H4 (cell line): ENCODE measurements around the gene LPP. TPM values are rescaled to one million over a fixed set of nuclear protein-coding genes. Genes with fewer than 3 reads are reported as not detected.

Experiments used
- DNase-seq: peaks from one replicate; pipeline ENCODE4 v3.0.0-alpha.2; 2015; ENCODE audit warnings: low spot score
- total RNA-seq: library from RNA; depleted of rRNA; stranded (reverse); fragments of >200 nt; shearing (Covaris generic); gene quantifications from 2 replicates; pipeline ENCODE4 v1.2.3, GENCODE V29; 2014

LPP gene
- total RNA-seq, 1 experiment from 2014 or later, result 28.3 TPM

DNA sequence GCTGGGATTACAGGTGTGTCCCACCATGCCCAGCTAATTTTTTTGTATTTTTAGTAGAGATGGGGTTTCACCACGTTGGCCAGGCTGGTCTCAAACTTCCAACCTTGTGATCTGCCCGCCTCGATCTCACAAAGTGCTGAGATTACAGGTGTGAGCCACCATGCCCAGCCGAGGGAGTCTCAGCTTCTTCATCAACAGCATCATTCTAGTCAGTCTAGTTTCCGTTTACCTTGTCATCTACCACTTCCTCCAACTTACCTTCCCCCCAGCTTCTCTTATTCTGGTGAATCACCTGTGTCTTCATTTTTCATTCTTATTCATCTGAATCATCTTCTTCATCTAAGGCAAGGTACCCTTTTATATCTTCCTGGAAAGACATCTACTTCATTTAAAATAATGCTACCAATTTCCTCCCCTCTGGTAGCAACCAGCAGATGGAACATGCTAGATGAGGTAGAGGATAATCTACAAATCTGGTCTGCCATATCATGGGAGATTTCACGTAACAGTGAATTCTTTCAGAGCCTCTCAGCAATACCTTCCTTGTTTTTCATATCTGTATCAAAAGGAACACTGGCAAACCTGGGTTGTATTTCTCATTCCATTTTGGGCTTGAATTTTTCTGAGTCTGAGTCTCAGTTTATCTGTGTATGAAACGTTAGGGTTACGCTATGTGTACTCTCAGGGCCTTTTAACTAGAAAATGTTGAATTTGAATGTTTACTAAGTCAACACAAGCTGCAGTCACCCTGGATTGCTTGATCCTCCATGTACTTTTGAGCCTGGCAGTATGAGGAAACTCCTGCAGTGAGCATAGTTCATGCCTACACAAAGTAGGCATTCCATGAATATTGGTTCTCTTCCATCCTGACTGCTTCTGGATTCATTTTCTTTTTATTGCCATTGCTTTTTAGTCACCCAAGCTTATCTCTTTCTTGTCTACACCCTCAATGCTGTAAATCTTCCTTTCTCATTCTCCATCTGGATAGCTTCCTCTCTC is 16.8 kb downstream of the LPP start:
- no peak for DNase-seq

DNA sequence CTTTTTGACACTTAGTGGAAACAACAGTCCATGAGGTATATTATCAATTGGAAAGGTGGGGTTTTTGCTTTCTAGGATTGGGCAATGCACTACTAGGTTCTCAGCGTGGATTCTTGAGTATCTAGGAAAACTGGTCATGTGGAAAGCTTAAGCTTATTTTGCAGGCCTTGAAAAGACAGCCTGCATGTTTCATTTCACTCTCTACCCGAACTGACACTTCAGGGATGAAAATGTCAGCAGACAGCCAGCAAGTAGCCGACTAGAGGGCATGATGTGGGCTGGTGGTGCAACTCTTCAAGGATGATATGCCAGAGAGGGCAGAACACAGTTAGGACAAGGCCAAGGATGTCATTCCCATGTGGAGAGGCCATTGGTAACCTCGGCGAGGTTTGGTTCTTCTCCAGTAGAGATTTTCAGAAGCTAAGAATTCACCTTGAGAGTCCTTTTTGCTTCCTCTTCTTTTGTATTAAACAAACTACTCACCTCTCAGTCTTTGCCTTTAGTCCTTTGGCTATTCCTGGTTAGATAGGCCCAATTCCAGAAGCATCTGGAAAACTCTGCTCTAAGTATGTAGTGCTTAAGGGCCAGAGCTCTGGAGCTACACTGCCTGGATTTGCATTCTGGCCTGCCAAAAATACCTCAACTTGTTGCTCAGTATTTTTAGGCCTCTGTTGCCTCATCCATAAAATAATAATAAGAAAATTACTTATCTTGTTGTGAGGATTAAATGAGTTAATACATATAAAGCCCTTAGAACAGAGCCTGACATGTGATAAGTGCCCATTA is 17.9 kb downstream of the LPP start:
- no peak for DNase-seq

DNA sequence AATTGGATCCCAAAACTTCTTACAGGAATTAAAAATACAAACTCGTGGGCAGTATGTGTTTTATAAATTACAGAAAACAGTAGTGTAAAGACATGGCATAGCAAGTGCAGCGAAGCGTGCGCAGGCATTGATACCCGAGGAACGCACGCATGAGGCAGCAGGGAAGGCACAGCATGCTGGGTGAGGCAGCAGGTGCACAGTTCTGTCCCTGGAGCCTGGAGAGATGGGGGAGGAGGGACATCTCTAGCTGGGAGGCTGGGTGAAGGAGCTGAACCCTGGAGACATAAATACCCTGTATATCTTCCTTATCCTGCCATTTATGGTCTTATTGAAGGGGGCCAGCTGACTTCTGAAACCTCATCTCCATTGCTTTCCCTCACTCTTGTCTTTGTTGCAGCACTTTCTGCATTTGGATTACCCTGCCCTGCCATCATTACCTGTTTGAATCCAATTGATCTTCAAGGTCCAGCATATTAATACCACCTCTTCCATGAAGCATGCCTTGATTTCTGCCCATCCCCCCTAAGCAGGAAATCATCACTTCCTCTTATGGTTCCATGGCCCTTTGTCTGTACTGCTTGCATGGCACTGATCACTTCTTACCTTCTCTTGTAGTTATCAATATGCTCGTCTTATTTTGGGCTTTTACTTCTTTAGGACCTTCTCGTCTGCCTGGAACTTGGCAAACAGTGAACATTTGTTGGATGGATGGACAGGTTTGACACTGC is 20.5 kb downstream of the LPP start:
- no peak for DNase-seq

DNA sequence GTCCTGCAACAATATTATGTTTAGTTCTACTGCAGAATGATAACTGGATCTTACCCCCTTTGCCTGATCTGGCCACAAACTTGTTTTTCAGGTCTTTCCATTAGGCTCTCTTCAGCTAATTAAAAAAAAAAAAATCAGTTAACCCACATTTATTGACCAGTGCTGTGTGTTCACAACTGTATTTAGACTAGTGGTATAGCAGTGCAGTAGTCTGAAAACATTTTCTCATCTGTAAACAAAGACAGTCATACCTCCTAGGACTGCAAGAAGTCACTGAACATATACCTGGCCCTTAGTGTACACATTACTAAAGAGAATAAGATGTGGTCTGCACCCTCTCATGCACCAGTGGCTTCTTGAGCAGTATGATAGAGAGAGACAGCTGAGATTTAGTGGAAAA is 22.5 kb downstream of the LPP start:
- no peak for DNase-seq

DNA sequence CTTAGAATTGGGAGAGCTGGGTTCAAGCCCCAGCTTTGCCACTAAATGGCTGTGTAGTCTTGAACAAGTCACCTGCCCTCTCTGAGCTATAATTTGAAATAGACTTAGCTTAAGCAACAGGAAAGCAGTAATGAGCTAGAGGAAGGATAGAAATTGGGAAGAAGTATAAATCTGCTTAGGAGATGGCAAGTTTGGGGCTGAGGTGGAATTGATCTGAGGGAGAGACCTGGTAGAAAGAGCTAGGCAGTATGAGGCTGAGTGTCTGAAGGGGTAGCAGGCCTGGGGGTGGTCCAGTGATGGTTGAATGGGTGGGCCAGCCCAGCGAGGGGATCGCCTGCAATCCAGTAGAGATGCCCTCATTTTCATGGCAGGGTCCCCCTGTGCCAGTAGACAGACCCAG is 22.9 kb downstream of the LPP start:
- no peak for DNase-seq

DNA sequence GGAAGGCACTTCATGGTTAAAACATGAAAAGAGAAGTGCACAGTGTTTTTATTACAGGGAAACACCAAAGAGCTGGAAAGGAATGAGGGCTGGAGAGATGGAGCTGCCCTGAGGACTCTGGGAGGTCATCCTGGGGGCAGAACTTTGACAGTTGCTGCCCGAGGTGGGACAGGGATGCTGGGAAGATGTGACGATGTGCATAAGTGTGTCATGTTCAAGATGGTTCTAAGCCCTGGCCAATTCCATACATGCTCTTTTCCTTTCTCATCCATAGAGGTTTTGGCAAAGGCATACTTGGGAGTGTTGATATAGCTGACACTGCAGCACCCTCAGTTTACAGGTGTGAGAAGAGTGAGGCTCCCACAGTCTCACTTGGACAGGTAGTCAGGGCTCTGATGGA is 23.8 kb downstream of the LPP start:
- DNase-seq, result no peak

DNA sequence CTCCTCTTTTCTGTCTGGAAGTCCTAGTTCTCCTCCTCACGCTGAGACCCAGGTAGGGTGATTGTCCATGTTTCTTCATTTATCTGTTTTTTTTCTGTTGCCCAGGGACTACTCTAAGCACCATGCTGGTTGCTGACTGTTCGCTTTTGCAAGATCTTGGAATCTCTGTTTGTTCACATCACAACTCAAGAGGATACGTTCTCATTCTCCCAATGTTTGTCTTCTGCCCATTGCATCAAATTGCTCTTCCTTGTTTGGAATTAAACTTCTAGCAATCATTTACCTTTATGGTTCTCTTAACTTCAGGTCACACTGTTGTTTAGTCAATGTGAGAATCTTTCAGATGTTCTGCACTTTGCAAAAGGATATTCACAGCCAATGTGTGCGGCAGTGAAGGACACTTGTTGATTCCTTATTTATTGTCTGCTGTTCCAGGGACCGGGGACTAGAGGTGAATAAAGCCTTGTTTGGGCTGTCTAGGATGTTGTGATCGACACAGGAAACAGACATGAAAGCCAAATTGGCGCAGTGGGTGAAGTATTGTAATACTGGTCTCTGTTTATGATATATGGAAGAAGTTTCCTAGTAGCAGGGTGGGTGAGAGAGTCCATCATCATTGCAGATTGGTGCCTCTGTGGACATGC is 24.5 kb downstream of the LPP start:
- no peak for DNase-seq

DNA sequence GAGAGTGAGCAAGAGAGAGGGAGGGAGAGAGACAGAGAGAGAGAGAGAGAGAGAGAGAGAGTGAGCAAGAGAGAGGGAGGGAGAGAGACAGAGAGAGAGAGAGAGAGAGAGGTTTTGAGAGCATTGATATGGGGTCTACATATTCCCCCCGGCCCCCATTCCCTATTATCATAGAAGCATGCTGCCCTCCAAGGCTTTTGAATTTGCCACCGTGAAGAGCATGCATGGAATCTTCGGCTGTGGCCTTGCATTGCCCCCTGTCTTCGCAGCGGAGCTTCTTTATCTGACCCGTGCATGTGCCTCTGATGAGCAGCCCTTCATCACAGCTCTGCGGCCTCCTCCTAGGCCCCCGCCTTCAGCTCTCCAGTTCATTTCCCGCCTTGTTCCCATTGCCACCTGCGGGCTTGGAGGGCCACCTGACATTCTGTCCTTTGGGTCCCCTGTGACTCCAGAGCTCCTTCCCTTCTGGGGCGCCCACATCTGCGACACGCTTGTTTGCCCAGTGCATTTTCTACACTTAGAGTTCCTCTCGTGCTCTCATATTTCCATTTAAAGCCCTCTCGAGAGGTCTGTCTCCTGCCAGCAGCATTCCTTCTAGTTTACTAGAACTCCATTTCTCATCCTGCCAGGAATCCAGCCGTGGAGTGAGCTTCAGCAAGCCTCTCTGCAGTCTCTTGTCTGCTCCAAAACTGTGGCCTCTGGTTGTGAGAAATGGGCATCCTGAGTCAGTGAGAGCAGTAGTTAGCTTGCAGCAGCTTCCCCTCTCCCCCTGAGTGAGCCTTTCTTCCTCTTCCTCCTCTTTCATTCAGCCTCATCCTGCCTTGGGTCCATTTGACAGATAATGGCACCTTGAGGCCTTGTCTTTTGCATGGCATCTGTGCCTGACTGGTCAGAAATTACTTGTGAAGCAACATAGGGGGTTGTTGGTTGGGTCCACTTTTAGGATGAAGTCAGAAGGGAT is 25.3 kb downstream of the LPP start:
- no peak for DNase-seq

DNA sequence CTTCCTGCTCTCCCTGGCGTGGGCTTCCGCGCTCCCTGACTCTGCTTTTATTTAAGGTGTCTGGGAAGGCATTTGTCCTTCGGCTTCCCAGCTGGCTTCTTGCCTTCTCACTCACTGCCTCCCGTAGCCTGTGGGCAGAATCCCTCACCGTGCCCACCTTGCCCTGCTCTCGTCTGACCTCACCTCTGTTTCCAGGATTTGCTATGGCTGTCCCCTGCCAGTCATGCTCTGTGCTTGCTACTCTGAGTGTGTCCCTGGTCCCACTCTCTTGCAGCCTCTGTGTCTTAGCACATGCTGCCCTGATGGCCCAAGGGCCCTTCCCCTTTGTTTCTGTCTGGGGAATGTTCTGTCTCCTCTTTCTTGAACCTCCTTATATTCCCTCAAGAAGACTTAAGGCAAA is 26.2 kb downstream of the LPP start:
- DNase-seq, result no peak

DNA sequence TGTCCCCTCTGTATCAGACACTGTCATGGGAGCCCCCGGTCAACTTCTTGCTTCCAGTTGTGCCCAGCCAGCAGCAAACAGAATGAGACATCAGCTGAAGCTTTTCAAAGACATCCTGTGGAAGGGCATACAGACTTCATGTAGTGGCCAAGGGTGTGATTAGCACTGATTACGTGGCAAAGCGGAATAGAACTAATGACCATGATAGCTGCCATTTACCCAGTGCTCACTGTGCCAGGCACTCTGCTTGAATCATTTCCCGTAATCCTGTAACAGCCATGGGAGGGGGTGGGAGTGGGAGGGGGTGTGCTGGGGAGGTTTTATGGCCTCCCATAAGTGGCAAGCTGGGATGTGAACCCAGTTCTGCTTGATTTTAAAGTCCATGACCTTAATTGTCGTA is 29.5 kb downstream of the LPP start:
- DNase-seq, result no peak

DNA sequence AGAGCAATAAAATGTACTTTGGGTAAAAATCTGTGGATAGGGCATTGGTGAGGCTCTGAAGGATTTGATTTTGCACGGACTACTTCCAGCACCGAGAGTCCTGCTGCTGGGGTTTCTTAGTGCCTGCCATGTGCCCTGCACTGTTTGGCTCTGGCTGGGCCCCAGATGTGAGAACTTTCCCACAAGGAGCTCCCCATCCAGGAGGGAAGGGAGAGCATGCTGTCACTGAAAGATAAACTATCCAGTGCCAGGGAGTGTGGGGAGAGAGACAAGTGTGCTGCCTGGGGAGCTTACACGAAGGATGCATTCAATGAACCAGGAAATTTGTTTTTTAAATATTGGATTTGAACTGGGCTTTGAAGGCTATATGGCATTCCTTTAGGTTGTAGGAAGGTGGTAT is 30.2 kb downstream of the LPP start:
- no peak for DNase-seq

DNA sequence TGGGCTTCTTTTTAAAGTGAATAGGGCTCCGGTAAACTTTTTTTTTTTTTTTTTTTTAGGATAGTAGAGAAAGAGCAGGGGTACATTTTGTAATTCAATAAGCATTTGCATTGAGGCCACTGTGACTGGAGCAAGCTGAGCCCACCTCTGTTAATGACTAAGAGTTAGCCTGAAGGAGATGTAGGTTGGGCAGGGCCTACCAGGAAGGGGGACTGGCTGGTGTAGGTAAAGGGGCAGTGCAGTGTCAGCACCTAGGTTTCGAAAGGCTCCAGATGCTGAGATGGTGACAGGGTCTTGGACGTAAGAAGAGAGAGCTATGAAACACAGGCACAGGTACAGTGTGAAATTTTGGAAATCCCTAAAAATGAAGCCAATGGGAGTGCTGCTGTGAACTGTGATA is 30.7 kb downstream of the LPP start:
- no peak for DNase-seq

DNA sequence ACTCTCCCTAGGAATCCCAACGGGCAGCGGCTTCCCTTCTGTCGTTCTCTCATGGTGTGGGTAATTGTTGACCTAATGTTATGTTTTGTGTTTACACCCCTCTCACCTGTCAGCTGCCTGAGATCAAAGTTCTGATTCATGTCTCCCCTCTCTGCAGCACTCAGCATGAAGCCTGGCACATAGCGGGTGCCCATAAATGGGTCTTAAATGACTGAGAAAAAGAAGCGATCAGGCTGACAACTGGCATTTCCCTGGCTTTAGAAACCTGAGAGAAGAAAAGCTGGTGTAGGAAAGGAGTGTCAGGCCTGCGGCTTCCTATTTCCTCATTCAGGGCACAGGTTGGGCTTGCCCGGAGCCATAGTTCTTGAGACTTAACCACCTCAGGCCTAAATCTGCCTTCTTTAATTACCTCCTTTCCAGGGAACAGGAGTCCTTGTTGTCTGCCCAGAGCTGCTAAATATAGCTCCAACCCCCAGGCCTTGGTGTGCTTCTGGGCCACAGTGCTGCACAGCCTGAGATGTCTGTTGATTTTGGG is 31.8 kb downstream of the LPP start:
- DNase-seq, result peak; percentile 33

DNA sequence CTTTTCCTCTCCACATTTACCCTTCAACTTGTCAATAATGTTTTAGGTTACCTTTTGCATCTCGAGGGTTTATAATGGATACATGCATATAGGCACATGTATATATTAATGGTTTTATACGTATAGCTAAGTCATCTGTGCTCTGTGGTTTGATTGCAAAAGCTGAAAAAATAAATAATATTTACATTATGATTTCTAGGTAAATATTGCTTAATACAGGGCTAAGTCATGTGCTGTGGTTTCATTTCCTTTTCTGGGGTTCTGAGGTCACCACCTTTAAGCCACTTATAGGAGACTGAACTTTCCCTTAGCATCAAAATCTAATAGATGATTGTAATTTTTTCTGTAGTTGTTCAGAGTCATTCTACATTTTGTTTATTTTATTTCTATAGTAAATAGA is 33.1 kb downstream of the LPP start:
- no peak for DNase-seq

DNA sequence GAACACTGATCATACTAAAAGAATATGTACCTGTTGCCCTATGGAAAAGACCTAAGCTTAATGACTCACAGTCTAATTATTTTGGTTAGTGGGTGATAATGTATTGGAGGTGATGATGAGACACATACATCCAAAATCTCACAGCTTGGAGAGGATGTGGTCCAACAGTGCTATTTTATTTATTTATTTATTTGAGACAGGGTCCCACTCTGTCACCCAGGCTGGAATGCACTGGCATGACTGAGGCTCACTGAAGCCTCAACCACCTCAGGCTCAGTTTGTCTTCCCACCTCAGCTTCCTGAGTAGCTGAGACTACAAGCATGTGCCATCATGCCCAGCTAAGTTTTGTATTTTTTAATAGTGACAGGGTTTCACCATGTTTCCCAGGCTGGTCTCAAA is 35.0 kb downstream of the LPP start:
- no peak for DNase-seq

DNA sequence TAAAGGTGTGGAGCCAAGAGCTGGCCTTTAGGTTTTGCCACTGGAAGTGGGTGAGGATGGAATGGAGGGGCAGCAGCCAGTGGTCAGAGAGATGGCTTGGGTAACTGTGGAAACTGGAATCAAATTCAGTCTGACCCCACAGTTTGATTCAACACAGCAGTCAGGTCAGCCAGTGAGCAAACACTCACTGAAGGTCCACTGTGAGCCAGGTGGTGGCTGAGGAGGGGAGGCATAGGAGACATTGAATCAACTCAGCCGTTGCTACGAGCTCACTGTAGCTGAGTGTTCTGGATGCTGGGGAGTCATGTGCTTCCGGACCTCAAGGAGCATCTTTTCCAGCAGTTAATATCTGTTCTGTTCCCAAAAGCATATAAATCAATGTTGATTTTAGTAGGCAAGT is 37.5 kb downstream of the LPP start:
- no peak for DNase-seq

DNA sequence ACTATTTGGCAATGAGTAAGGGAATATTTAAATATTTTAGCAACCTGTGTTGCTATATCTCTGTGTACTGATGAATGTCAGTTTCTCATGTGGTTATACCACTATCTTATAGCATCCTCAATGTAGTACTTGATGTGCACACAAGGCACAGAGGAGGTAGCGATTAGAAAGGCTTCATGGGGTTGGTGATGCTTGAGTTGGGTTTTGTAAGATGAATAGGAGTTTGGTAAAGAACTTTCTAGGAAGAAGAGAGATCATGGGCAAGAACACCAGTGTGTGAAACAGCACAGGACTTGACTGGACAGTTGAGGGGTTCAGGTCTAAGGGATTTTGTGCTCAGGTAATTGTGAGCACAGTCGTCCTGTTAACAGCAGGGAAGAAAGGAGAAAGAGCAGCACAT is 38.1 kb downstream of the LPP start:
- DNase-seq, result no peak

DNA sequence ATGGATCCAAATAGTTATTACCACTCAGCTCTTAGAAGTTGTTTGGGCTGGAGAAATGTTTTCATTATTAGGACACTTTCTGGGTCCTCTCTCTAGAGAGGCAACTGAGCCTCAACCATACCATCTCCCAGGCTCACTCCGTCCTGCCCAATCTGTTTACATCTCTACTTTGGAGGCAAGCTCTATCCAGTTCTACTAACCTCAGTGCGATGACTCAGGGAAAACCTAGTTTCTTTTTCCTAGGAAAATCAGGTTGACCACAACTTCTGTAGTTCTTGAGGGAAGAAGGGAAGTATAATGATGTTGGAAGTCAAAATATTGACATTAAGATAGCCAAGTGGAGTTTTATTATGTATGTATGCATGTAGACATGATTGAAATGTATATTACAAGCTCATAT is 40.4 kb downstream of the LPP start:
- peak; percentile 95 for DNase-seq

DNA sequence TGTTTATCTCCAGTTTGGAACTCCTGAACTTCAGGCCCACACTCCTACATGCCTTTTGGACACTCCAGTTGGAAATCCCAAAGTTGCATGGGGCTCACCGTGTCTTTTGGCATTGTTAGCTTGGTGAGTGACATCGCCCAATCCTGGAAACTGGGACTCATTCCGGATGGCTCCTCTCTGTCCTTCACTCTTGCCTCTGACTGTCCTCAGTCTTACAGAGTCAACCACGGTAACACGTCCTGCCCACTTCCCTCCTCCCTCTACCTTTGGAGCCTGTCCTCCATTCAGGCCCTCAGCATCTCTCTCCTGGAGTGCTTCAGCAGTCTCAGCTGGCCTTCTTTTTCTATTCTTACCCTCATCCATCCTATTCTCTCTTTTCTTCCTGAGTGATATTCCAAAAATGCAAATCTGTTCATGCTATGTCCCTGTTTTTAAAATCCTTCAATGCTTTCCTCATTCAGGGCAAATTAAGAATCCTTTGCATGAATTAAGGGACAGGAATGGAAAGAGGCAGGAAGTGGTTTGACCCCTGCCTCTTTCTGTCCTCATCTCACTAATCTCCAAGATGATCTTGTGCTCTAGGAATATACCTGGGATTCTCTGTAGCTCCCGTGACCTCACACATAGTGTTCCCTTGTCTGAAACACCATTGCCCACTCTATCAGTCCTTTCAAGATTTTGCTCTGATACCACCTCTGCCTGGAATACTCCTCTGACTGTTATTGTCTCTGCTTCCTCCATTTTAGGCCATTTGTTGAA is 42.5 kb downstream of the LPP start:
- DNase-seq, result no peak
